NCI-H2081 (cell line): ENCODE measurements around the gene SLC4A5.
"Not testable (repeated sequence)": the region's sequence is repeated elsewhere in the genome, so short reads cannot be mapped to it uniquely, and the experiment has no call there.

Experiments used
- DNase-seq, 2 experiments: peaks; one replicate each; lab custom pipeline; 2025; lab: John Stamatoyannopoulos, UW

Gene SLC4A5

GRCh38 chr2:74264281-74264680 is 78.9 kb downstream of the SLC4A5 start:
- DNase-seq, result no peak

DNA sequence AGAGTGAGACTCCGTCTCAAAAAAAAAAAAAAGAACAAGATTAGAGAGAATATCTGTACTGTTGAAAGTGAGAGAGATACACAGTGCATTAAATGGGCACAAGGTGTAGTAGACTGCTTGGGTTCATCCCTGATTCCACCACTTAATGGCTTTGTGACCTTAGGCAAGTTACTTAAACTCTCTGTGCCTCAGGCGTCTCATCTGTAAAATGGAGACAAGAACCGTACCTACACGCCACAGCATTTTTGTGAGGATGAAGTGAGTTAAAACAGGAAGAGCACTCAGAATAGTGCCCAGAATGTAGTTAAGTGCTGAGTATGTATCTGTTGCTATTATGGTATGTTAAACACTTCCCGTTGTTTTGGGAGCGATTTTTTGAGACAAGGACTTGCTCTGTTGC is 80.5 kb downstream of the SLC4A5 start:
- DNase-seq, result no peak

DNA sequence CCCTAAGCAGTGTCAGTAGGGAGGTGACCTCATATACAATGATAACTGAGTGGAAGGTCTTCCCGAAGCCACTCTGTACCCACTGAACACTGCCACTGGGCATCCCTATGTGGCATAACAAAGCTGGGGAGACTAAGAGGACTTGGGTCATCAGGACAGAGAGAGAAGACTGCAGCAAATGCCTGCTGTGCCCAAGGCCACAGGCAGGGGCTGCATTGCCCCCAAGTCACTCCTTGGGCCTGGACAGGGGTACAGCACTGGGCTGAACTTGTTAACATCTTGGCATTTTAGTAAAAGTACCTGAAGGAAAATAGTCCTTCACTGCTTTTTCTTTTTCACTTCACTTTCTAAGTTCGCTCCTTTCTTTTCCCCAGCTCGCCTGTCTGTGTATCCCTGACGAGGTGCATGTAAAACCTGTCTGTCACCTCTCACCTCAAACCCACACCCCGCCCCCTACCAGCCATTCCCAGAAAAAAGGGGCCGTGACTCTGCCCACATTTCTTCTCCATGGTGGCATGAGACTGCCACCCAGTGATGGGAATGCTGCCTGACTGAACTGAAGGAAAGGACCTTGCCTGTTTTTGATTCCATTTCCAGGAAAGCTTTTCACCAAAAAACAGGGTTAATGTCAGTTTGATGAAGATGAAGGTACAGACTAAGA is 81.9 kb downstream of the SLC4A5 start:
- peak; percentile 39 to 55 for DNase-seq

- DNase-seq, result no peak
These were observed 82.7 kb downstream of the SLC4A5 start for GRCh38 chr2:74260495-74260894.

DNA sequence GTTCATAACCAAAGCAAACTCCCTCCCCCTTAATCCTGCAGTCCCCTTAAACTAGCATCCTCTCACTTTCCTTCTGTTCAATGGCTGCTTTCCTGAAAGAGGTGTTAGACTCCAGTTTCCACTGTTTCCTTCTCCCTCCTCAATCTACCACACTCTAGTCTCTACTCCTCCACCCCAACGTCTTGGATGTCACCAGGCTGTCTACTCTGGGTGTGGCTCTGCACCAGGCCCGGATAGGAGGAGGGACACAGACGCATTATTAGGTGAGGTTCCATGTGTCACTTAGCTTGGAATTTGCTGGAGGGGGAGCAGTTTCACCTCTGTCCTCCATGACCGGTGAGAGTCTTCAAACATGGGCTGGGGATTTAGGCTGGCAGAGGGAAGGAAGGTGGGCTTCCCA is 83.5 kb downstream of the SLC4A5 start:
- no peak for DNase-seq

DNA sequence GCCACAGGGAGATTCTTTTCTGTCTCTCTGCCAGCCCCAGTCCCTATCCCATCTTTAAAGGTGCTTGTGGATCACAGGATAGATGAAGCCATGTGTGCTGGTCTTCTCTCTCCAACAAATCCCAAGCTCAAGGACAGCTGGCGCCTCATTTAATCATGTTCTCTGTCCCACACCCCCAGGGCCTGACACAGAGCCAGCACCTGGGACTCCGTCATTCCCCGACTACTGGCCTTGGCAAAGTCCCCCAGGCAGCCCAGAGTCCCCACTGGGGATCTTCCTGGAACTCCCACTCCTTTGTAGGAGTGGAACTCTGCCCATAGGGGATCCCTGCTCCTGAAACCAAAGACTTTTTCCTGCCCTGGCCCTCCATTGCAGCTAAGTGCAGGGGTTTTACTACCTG is 84.0 kb downstream of the SLC4A5 start:
- DNase-seq, result no peak

DNA sequence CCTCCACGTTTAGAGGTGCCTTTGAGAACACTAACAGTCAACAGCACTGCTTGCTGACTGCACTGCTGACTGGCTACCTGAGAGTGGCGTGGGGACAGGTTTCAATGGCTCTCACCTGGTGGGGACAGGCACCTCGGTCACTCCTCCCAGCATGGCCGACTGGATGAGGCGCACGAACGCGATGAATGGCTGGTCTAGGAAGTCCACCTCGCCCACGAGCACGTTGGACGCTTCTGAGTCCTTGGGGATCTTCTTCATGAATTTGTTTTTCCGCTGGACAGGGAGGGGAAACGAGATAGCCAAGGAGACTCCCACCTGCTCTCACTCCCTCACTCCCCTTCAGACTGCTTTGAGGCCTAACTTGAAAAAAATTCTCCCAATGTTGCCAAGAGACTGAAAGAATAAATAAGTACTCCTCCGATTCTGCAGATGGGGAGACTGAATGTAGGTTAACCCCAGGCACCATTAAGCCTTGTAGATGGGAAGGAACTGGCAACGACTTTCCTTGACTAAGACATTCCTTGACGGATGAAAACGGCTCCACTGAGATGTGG is 87.5 kb downstream of the SLC4A5 start:
- no peak for DNase-seq

GRCh38 chr2:74253971-74254310 is 89.3 kb downstream of the SLC4A5 start:
- DNase-seq, result no peak

DNA sequence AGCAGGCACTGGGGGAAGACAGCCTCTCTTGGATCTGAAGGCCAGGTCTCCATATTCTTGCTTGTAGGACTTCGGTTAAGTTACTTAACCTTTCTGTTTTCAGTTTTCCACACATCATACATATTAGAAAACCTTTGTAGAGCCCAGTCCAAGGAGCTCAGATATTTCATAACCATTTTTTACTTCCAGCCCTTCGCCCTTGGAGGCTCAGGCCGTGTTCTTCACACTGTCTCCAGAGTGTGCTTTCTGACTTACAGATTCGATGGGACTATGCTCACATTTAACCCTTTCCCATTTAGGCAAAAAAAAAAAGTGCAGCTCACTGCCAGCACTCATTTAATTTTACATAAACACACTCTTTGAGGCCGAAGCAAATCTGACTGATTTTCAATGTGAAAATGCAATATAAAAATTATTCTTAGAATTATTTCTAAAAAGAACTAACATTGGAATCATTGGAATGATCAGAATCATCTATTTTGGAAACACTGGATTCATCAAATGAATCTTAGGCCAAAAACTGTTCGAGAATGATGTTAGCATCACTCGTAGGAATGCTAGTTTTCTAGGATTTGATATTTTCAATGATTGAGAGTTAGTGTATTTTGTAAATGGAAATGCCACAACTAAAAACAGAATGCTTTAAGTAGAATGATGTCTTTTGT is 89.8 kb downstream of the SLC4A5 start:
- DNase-seq, result no peak

GRCh38 chr2:74252862-74253261 is 90.4 kb downstream of the SLC4A5 start:
- DNase-seq, result no peak

DNA sequence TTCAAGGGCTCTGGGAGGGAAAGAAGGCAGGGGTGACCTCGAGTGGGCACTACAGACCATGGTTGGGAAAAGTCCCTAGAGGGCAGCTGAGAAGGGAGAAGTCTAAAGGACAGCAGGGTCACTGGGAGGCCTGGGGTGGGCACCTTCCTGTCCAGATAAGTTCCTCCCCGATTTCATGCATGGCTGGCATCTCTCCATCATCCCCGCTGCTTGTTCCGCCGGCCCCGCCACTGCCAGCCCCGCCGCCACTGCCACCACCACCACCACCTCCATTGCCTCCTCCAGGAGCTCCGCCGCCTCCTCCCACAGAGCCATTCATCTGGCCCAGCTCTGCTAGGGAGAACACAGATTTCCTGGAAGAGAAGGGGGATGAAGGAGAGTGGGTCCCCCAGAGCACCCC is 91.2 kb downstream of the SLC4A5 start:
- DNase-seq, result no peak

GRCh38 chr2:74250189-74250631 is 93.0 kb downstream of the SLC4A5 start:
- DNase-seq, result peak; percentile 25 to 26

- peak in 1 of 2 experiments; percentile 11 for DNase-seq
These were observed 93.7 kb downstream of the SLC4A5 start for GRCh38 chr2:74249406-74250122.

GRCh38 chr2:74246496-74247195 is 96.6 kb downstream of the SLC4A5 start:
- DNase-seq, result no peak

GRCh38 chr2:74244286-74244685 is 98.9 kb downstream of the SLC4A5 start:
- DNase-seq, result no peak

DNA sequence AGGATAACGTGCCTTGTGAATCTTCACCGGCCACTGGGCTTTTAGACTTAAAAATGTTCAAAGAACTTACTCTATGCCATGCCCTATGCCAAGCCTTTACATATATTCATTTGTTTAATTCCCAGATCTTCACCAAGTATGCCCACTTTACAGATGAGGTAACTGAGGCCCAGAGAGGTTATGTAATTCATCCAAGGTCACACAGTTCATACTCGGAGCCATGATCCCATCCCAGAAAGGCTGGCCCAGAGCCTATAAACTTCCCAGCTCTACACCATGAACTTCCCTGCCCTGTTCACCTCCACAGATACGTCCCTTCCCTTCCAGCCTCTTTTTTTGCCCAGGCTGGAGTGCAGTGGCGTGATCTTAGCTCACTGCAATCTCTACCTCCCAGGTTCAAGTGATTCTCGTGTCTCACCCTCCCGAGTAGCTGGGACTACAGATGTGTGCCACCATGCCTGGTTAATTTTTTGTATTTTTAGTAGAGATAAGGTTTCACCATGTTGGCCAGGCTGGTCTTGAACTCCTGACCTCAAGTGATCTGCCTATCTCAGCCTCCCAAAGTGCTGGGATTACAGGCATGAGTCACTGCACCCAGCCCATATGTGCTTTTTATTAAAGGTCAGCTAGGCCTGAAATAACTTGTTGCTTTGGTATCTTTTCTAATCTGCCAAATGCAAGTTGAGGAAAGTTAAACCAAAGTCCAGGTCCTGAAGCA is 100.7 kb downstream of the SLC4A5 start:
- no peak for DNase-seq

DNA sequence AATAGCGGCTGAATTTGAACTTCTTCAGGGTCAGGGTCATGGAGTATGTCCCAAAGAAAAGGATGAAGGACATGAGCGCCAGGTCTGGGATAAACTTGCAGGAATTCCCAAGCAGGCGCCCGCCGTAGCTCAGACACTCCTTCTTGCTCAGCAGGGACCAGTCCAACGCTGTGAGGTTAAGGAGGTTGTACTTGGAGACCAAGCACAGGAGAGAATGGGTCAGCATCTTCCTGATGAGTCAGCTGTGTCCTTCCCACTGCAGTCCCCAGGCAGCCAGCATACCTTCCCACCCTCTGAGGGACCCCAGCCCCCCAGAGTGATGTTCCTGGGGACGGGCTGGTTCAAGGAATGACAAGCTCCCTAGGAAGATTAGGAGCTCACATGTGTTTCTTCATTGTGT is 103.9 kb downstream of the SLC4A5 start:
- DNase-seq, result no peak

DNA sequence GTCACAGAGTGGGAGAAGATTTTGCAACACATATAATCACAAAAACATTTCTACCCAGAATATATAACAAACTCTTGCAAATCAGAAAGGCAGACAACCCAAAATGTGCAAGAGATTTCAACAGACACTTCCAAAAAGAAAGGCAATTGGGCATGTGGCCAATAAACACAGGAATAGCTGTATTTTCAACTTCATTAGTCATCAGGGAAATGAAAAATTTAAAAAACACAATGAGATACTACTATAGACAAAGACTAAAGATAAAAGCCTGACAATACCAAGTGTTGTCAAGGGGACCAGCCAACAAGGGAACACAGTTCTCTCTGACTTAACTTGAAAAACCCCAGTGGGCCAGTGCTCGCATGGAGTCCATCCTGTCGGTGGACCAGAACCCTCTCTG is 104.3 kb downstream of the SLC4A5 start:
- no peak for DNase-seq

GRCh38 chr2:74235041-74235440 is 108.2 kb downstream of the SLC4A5 start:
- DNase-seq, result no peak

DNA sequence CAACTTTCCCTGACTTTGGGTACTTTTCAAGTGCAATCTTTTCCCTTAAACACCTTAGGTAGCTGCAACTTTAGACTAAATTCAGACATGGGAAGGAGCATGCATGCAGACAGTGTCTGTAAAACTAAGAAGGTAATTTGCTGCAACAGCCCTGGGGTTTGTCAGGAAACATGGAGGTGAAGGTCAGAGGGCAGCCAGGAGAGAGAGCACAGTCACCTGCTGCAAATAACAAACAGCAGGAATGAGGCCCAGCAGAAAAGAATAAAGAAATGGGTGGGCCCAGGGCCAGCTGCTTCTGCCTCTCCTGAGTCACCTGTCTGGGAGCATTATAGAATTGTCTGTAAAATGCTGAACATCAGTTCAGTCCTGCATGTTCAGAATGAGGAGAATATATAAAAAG is 109.6 kb downstream of the SLC4A5 start:
- peak in 1 of 2 experiments; percentile 33 for DNase-seq

DNA sequence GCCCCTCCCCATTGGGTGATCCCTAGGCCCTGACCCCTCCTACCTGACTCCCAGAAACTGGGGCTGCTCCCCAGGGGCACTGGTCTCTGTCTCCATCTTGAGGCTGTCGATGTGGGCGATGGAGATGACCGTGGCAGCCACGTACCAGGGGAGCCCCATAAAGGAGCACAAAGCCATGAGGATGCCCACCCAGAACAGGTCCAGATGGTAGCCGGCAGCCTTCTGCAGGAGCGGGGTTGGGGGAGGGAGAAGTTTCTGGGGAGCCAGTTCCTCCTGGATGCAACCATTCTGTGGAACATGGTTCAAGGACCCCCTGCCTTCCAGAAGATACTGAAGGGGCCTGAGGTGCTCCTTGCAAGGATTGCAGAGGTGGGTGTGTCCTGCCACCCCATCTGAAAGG is 110.8 kb downstream of the SLC4A5 start:
- DNase-seq, result no peak

DNA sequence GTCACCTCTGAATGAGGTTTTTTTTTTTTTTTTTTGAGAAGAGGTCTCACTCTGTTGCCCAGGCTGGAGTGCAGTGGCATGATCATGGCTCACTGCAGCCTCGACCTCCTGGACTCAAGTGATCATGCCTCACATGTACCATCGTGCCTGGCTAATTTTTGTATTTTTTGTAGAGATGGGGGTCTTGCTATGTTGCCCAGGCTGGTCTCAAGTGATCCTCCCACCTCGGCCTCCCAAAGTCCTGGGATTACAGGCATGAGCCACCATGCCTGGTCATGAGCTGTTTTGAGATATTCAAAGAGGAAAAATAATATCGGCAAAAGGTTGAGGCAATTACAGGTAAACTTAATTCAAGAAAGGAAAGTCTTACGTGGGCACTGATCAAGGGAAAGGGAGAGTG is 113.4 kb downstream of the SLC4A5 start:
- not testable (repeated sequence) for DNase-seq
